GM21360 (cell line): Measurements from ENCODE around the gene CHST12.

Experiments
- ATAC-seq: cut with Tn5 transposase; IDR thresholded peaks from one replicate; pipeline ENCODE4 v1.9.1; 2021; ENCODE audit warnings: mild to moderate bottlenecking, moderate library complexity; ENCODE audit not compliant: unreplicated experiment

CHST12 gene

GRCh38 chr7:2433713-2434550, 30.5 kb downstream of the CHST12 start:
- no peak for ATAC-seq

- no peak for ATAC-seq
Observed at GRCh38 chr7:2435146-2435545, 31.7 kb downstream of the CHST12 start.

- ATAC-seq = no peak
Observed at GRCh38 chr7:2436341-2437104, 33.1 kb downstream of the CHST12 start.

GRCh38 chr7:2437136-2437535, 33.7 kb downstream of the CHST12 start:
- no peak for ATAC-seq

- no peak for ATAC-seq
Observed at GRCh38 chr7:2437537-2438148, 34.2 kb downstream of the CHST12 start.

- ATAC-seq = no peak
Observed at GRCh38 chr7:2438186-2438585, 34.8 kb downstream of the CHST12 start.

- ATAC-seq = no peak
Observed at GRCh38 chr7:2438775-2439174, 35.4 kb downstream of the CHST12 start.

- no peak for ATAC-seq
Observed at GRCh38 chr7:2440608-2441245, 37.3 kb downstream of the CHST12 start.

- no peak for ATAC-seq
Observed at GRCh38 chr7:2441430-2442058, 38.1 kb downstream of the CHST12 start.

- no peak for ATAC-seq
Observed at GRCh38 chr7:2443491-2443890, 40.1 kb downstream of the CHST12 start.

GRCh38 chr7:2444476-2444875, 41.1 kb downstream of the CHST12 start:
- ATAC-seq = no peak

- ATAC-seq = no peak
Observed at GRCh38 chr7:2445047-2445446, 41.6 kb downstream of the CHST12 start.

- ATAC-seq = no peak
Observed at GRCh38 chr7:2445898-2446555, 42.6 kb downstream of the CHST12 start.

GRCh38 chr7:2446676-2447075, 43.3 kb downstream of the CHST12 start:
- no peak for ATAC-seq

- ATAC-seq = no peak
Observed at GRCh38 chr7:2450198-2451107, 47.0 kb downstream of the CHST12 start.

- ATAC-seq = peak; percentile 51
Observed at GRCh38 chr7:2451171-2452073, 48.0 kb downstream of the CHST12 start.

GRCh38 chr7:2452074-2452507, 48.7 kb downstream of the CHST12 start:
- ATAC-seq = no peak

GRCh38 chr7:2452643-2453270, 49.3 kb downstream of the CHST12 start:
- ATAC-seq = no peak
